ENCODE data around the gene CDH23.

The CDH23 gene

GRCh38 chr10:71393841-71394475 is 2.8 kb upstream of the CDH23 start:
- no peak for DNase-seq

GRCh38 chr10:71394926-71395562 is 1.7 kb upstream of the CDH23 start:
- DNase-seq = no peak

GRCh38 chr10:71395621-71396020 is 1.1 kb upstream of the CDH23 start:
- no peak for DNase-seq

GRCh38 chr10:71396084-71396710 is 523 bp upstream of the CDH23 start:
- DNase-seq = no peak

GRCh38 chr10:71397296-71398212 is 834 bp downstream of the CDH23 start:
- DNase-seq = no peak

- DNase-seq = no peak
Observed at GRCh38 chr10:71398976-71399375, 2.3 kb downstream of the CDH23 start.

GRCh38 chr10:71399946-71400345 is 3.2 kb downstream of the CDH23 start:
- no peak for DNase-seq

- DNase-seq = no peak
Observed at GRCh38 chr10:71401056-71401455, 4.3 kb downstream of the CDH23 start.

- no peak for DNase-seq
Observed at GRCh38 chr10:71402005-71402404, 5.3 kb downstream of the CDH23 start.

- no peak for DNase-seq
Observed at GRCh38 chr10:71404503-71405295, 8.0 kb downstream of the CDH23 start.

- DNase-seq = no peak
Observed at GRCh38 chr10:71406878-71407277, 10.2 kb downstream of the CDH23 start.

- DNase-seq = no peak
Observed at GRCh38 chr10:71408436-71409225, 11.9 kb downstream of the CDH23 start.

GRCh38 chr10:71409516-71410104 is 12.9 kb downstream of the CDH23 start:
- DNase-seq = no peak

- no peak for DNase-seq
Observed at GRCh38 chr10:71413581-71413980, 16.9 kb downstream of the CDH23 start.

- no peak for DNase-seq
Observed at GRCh38 chr10:71414359-71414758, 17.6 kb downstream of the CDH23 start.

GRCh38 chr10:71419002-71419540 is 22.4 kb downstream of the CDH23 start:
- no peak for DNase-seq

GRCh38 chr10:71419750-71420149 is 23.0 kb downstream of the CDH23 start:
- no peak for DNase-seq

- DNase-seq = no peak
Observed at GRCh38 chr10:71421075-71421434, 24.3 kb downstream of the CDH23 start.

- no peak for DNase-seq
Observed at GRCh38 chr10:71423250-71423649, 26.5 kb downstream of the CDH23 start.

- DNase-seq = no peak
Observed at GRCh38 chr10:71423901-71424300, 27.2 kb downstream of the CDH23 start.

Data from CD4-positive, alpha-beta T cell treated with Interferon gamma for 1 hour (primary cell).